ENCODE measurements around the gene ARHGEF3. TPM values are rescaled to one million over a fixed set of nuclear protein-coding genes. Genes with fewer than 3 reads are reported as not detected.
"Not testable (repeated sequence)": the region's sequence is repeated elsewhere in the genome, so short reads cannot be mapped to it uniquely, and the experiment has no call there.

Gene ARHGEF3
- polyA plus RNA-seq, 1 experiment = 2.1 TPM

- CTCF ChIA-PET = interaction anchor here (1.2 to 3.3 kb wide), 3 partner anchors 10 to 297 kb away, joined by 4 to 14 read pairs (median 5); no protein-coding TSS in a partner anchor
Measured at GRCh38 chr3:56692001-56692365, 109.8 kb downstream of the ARHGEF3 start.

DNA sequence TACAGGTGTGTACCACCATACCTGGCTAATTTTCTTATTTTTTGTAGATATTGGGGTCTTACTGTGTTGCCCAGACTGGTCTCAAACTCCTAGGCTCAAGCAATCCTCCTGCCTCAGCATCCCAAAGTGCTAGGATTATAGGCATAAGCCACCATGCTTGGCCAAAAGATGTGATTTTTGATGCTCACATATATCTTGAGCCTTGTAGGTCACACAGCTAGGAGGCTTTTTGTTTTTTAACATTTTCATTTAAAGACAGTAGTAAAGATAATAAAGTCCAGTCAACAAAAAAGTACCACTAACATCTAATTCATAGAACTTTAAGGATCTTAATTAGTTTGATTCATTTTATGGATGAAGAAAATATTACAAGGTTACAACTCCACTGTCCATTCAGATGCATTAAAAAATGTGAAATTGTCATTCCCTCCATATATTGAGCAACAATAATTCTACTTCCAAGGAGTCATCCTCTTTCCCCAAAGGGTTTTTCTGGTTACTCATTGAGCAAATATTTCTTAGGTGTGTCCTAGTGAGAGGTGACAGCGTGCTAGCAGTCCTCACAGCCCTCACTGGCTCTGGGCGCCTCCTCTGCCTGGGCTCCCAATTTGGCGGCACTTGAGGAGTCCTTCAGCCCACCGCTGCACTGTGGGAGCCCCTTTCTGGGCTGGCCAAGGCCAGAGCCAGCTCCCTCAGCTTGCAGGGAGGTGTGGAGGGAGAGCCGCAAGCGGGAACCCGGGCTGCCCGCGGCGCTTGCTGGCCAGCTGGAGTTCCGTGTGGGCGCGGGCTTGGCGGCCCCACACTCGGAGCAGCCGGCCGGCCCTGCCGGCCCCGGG lies 110.4 kb downstream of the ARHGEF3 start:
- no peak for DNase-seq (ENCODE audit: low read depth)
- POLR2A ChIA-PET = no interaction called here

More at GRCh38 chr3:56692001-56692365, 109.8 kb downstream of the ARHGEF3 start:
- POLR2A ChIA-PET; H3K36me3 ChIP-seq (ENCODE audit: control insufficient read depth, insufficient read depth, low read length); DNase-seq (ENCODE audit: low read depth); H3K27me3 ChIP-seq (ENCODE audit: control insufficient read depth, insufficient read depth, low read length); H3K4me3 ChIP-seq (ENCODE audit: low read depth, low read length): not testable (repeated sequence)

GRCh38 chr3:56689303-56689702 lies 112.4 kb downstream of the ARHGEF3 start:
- no peak overlapping the region for H3K4me3 ChIP-seq (ENCODE audit: low read depth, low read length)
- no peak for DNase-seq (ENCODE audit: low read depth)
- H3K27me3 ChIP-seq (ENCODE audit: control insufficient read depth, insufficient read depth, low read length) = no peaks in the 10 kb centered on the region
- no peaks in the 10 kb centered on the region for H3K36me3 ChIP-seq (ENCODE audit: control insufficient read depth, insufficient read depth, low read length)
- TF ChIP-seq CTCF (IDR thresholded peaks at IDR 0.05; ENCODE audit: insufficient read depth, low read depth, low read length) = no peak
- POLR2A ChIA-PET = no interaction called here
- CTCF ChIA-PET = interaction anchor here (0.6 to 0.9 kb wide), 2 partner anchors 13 to 299 kb away, joined by 3 to 5 read pairs; no protein-coding TSS in a partner anchor

More for the DNA sequence above, 110.4 kb downstream of the ARHGEF3 start:
- TF ChIP-seq CTCF (IDR thresholded peaks at IDR 0.05; ENCODE audit: insufficient read depth, low read depth, low read length) = no peak
- CTCF ChIA-PET = interaction anchor here (1.2 to 3.3 kb wide), 2 partner anchors 11 to 297 kb away, joined by 5 to 14 read pairs; no protein-coding TSS in a partner anchor
- H3K27me3 ChIP-seq (ENCODE audit: control insufficient read depth, insufficient read depth, low read length) = no peaks in the 10 kb centered on the region
- no peaks in the 10 kb centered on the region for H3K36me3 ChIP-seq (ENCODE audit: control insufficient read depth, insufficient read depth, low read length)
- H3K4me3 ChIP-seq (ENCODE audit: low read depth, low read length) = no peak overlapping the region

DNA sequence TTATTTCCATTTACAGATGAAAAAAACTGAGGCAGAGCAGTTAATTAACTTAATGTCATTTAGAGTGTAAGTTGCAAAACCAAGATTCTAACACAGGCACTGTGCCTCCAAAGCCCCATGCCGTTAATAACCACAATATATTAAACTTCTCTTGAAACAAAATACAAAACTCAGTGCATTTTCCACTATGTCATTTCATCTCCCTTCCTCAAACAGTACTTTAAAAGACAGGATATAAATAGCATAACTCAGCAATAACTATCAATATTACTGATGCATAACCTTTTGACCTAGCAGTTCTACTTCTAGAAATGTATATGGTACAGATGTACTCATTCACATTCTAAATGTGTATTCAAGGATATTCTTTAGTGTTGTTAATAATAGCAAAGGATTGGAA lies 113.6 kb downstream of the ARHGEF3 start:
- POLR2A ChIA-PET = no interaction called here
- no peak for TF ChIP-seq CTCF (IDR thresholded peaks at IDR 0.05; ENCODE audit: insufficient read depth, low read depth, low read length)
- no peaks in the 10 kb centered on the region for H3K27me3 ChIP-seq (ENCODE audit: control insufficient read depth, insufficient read depth, low read length)
- H3K36me3 ChIP-seq (ENCODE audit: control insufficient read depth, insufficient read depth, low read length) = no peaks in the 10 kb centered on the region
- CTCF ChIA-PET = no interaction called here
- H3K4me3 ChIP-seq (ENCODE audit: low read depth, low read length) = no peak overlapping the region
- no peak for DNase-seq (ENCODE audit: low read depth)

- no peak for TF ChIP-seq CTCF (IDR thresholded peaks at IDR 0.05; ENCODE audit: insufficient read depth, low read depth, low read length)
- POLR2A ChIA-PET = no interaction called here
- Histone ChIP-seq H3K4me3 (ENCODE audit: low read depth, low read length) (no peak overlapping the region), H3K36me3 (ENCODE audit: control insufficient read depth, insufficient read depth, low read length) (no peaks in the 10 kb centered on the region), H3K27me3 (ENCODE audit: control insufficient read depth, insufficient read depth, low read length) (no peaks in the 10 kb centered on the region)
- no peak for DNase-seq (ENCODE audit: low read depth)
- CTCF ChIA-PET = no interaction called here
Measured at GRCh38 chr3:56684029-56684428, 117.7 kb downstream of the ARHGEF3 start.
